Measurements from ENCODE around the gene ACADM. TPM values are rescaled to one million over a fixed set of nuclear protein-coding genes. Genes with fewer than 3 reads are reported as not detected.
"Not testable (repeated sequence)": the region's sequence is repeated elsewhere in the genome, so short reads cannot be mapped to it uniquely, and the experiment has no call there.

The ACADM gene
- total RNA-seq, 1 donor from 2014 or later = 85.1 TPM

DNA sequence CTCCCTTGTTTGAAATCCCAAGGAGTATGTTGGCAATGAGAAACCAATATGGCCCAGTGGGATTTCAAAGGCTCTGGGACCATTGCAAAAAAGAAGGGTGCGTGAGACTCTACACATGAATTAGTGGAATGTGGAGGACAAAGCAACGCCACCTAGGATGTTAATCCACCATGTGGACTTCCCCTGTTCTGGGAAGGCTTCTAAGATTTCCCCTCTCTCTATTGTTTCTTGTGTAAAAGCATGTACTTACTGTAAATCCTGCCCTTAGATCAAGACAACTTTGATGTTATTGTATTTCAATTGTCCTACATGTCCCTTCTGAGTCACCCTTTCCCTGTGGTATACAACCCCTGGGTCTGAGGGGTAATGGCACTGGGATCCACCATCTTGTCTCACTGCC lies 4.7 kb upstream of the ACADM start:
- DNase-seq (ENCODE audit: low spot score) = peak; percentile 31
- Histone ChIP-seq H3F3A (ENCODE audit: low read depth) (peaks cover 25% of the 10 kb centered on the region), H3K4me3 (no peak overlapping the region), H4K20me1 (ENCODE audit: low read depth) (no peaks in the 10 kb centered on the region), H3K79me2 (ENCODE audit: low read depth) (peaks cover under 1% of the 10 kb centered on the region), H3K9ac (no peak overlapping the region), H3K36me3 (no peaks in the 10 kb centered on the region), H3K27me3 (no peaks in the 10 kb centered on the region), H3K4me1 (peaks cover 18% of the 10 kb centered on the region), H3K9me3 (ENCODE audit: low read depth) (no peaks in the 10 kb centered on the region), H2AFZ (replicated peaks) (peak overlapping the region; percentile 73), H3K27ac (no peak overlapping the region), H3K4me2 (no peak overlapping the region)
- H3K27me3 Mint-ChIP-seq (ENCODE audit: insufficient read depth, low read depth) = no peaks in the 10 kb centered on the region
- TF ChIP-seq EZH2phosphoT487 (IDR thresholded peaks at IDR 0.05) = no peak
- no peak for TF ChIP-seq EZH2 (IDR thresholded peaks at IDR 0.05)
- TF ChIP-seq, protein P1, sequence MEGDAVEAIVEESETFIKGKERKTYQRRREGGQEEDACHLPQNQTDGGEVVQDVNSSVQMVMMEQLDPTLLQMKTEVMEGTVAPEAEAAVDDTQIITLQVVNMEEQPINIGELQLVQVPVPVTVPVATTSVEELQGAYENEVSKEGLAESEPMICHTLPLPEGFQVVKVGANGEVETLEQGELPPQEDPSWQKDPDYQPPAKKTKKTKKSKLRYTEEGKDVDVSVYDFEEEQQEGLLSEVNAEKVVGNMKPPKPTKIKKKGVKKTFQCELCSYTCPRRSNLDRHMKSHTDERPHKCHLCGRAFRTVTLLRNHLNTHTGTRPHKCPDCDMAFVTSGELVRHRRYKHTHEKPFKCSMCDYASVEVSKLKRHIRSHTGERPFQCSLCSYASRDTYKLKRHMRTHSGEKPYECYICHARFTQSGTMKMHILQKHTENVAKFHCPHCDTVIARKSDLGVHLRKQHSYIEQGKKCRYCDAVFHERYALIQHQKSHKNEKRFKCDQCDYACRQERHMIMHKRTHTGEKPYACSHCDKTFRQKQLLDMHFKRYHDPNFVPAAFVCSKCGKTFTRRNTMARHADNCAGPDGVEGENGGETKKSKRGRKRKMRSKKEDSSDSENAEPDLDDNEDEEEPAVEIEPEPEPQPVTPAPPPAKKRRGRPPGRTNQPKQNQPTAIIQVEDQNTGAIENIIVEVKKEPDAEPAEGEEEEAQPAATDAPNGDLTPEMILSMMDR (IDR thresholded peaks at IDR 0.05) = no peak
- no peak overlapping the region for H3K27ac Mint-ChIP-seq
- no peaks in the 10 kb centered on the region for H3K9me3 Mint-ChIP-seq
- H3K36me3 Mint-ChIP-seq = no peaks in the 10 kb centered on the region
- H3K4me1 Mint-ChIP-seq = peaks cover 11% of the 10 kb centered on the region
- H3K4me3 Mint-ChIP-seq = no peak overlapping the region

DNA sequence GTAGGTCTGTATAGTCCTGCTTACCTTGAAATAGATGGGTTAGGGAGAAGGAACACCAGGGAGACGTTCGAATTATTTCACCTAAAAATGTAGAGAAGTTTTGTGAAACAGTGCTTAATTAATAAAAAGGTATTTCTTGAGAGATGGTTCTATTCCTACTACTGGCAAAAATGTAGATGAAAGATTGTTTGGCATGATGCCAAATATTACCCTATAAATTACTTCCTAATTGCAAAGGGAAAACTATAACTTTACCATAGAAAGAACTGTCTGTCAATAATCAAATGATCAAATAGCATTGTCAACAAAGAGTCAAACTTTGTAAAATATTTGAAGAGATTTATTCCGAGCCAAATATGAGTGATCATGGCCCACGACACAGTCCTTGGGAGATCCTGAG lies 4.2 kb upstream of the ACADM start:
- Histone ChIP-seq H3K9me3 (ENCODE audit: low read depth) (no peaks in the 10 kb centered on the region), H3K4me3 (no peak overlapping the region), H3K4me1 (peaks cover 18% of the 10 kb centered on the region), H4K20me1 (ENCODE audit: low read depth) (no peaks in the 10 kb centered on the region), H3F3A (ENCODE audit: low read depth) (peaks cover 30% of the 10 kb centered on the region), H3K27me3 (no peaks in the 10 kb centered on the region), H3K36me3 (no peaks in the 10 kb centered on the region), H2AFZ (replicated peaks) (peak overlapping the region; percentile 73), H3K9ac (no peak overlapping the region), H3K27ac (no peak overlapping the region), H3K4me2 (no peak overlapping the region), H3K79me2 (ENCODE audit: low read depth) (peaks cover 6% of the 10 kb centered on the region)
- no peak for DNase-seq (ENCODE audit: low spot score)
- no peak overlapping the region for H3K27ac Mint-ChIP-seq
- H3K4me3 Mint-ChIP-seq = no peak overlapping the region
- no peaks in the 10 kb centered on the region for H3K27me3 Mint-ChIP-seq (ENCODE audit: insufficient read depth, low read depth)
- H3K9me3 Mint-ChIP-seq = no peaks in the 10 kb centered on the region
- H3K36me3 Mint-ChIP-seq = no peaks in the 10 kb centered on the region
- peaks cover 12% of the 10 kb centered on the region for H3K4me1 Mint-ChIP-seq
- no peak for TF ChIP-seq EZH2 (IDR thresholded peaks at IDR 0.05)
- TF ChIP-seq, protein P1 (IDR thresholded peaks at IDR 0.05) = no peak
- no peak for TF ChIP-seq EZH2phosphoT487 (IDR thresholded peaks at IDR 0.05)

DNA sequence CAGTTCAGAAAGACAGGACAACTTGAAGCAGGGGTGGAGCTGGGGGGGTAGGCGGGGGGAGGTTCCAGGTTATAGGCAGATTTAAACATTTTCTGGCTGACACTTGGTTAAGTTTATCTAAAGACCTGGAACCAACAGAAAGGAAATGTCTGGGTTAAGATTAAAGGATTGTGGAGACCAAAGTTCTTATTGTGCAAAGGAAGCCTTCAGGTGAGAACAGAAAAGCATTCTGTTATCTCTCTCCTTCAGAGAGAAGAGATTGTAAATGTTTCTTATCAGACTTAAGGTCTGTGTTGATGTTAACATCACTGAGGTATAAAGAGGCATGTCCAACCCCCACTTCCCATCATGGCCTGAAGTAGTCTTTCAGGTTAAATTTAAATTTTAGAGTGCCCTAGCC lies 3.7 kb upstream of the ACADM start:
- H3K4me3 ChIP-seq = no peak overlapping the region
- no peaks in the 10 kb centered on the region for H3K9me3 ChIP-seq (ENCODE audit: low read depth)
- H3K36me3 Mint-ChIP-seq = no peaks in the 10 kb centered on the region
- H3K4me2 ChIP-seq = no peak overlapping the region
- peaks cover 17% of the 10 kb centered on the region for H3K4me1 Mint-ChIP-seq
- no peak for DNase-seq (ENCODE audit: low spot score)
- H2AFZ ChIP-seq (replicated peaks) = no peak overlapping the region
- no peak for TF ChIP-seq EZH2phosphoT487 (IDR thresholded peaks at IDR 0.05)
- TF ChIP-seq, protein P1 (IDR thresholded peaks at IDR 0.05) = no peak
- no peak for TF ChIP-seq EZH2 (IDR thresholded peaks at IDR 0.05)
- peaks cover 11% of the 10 kb centered on the region for H3K79me2 ChIP-seq (ENCODE audit: low read depth)
- H3K27me3 Mint-ChIP-seq (ENCODE audit: insufficient read depth, low read depth) = no peaks in the 10 kb centered on the region
- H4K20me1 ChIP-seq (ENCODE audit: low read depth) = no peaks in the 10 kb centered on the region
- no peak overlapping the region for H3K4me3 Mint-ChIP-seq
- H3K27me3 ChIP-seq = no peaks in the 10 kb centered on the region
- H3K27ac ChIP-seq = no peak overlapping the region
- no peaks in the 10 kb centered on the region for H3K36me3 ChIP-seq
- H3K9ac ChIP-seq = no peak overlapping the region
- peaks cover 18% of the 10 kb centered on the region for H3K4me1 ChIP-seq
- H3F3A ChIP-seq (ENCODE audit: low read depth) = peaks cover 30% of the 10 kb centered on the region
- no peaks in the 10 kb centered on the region for H3K9me3 Mint-ChIP-seq
- H3K27ac Mint-ChIP-seq = no peak overlapping the region

DNA sequence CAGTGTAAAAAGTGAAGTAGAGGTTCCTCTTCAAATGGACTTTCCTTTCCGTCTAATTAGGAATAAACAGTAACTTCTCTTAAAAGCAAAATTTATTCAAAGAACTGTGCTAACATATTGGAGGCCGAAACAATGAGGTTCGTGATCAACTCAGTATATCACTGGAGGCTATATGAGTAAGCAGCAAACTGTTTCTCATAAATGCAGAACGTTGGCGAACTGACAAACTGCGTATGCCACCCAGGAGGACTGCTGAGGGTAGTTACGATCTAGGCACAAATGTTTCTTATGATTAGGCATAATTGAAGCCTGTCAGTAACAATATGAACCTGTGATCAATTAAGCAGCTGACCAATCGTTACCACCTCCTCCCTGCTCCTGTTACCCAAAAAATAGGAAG lies 2.3 kb upstream of the ACADM start:
- H3K4me1 Mint-ChIP-seq = peaks cover 26% of the 10 kb centered on the region
- not testable (repeated sequence) for H3K36me3 ChIP-seq; H3K27ac Mint-ChIP-seq; H3K27me3 ChIP-seq; H3K9me3 ChIP-seq (ENCODE audit: low read depth); H3K4me3 ChIP-seq; H3K4me3 Mint-ChIP-seq; DNase-seq (ENCODE audit: low spot score); H3K36me3 Mint-ChIP-seq; H3K4me2 ChIP-seq; H2AFZ ChIP-seq (replicated peaks); H3K27ac ChIP-seq; H4K20me1 ChIP-seq (ENCODE audit: low read depth); H3K9ac ChIP-seq; H3K27me3 Mint-ChIP-seq (ENCODE audit: insufficient read depth, low read depth); H3K9me3 Mint-ChIP-seq
- peaks cover 25% of the 10 kb centered on the region for H3K79me2 ChIP-seq (ENCODE audit: low read depth)
- H3F3A ChIP-seq (ENCODE audit: low read depth) = peaks cover 30% of the 10 kb centered on the region
- H3K4me1 ChIP-seq = peaks cover 18% of the 10 kb centered on the region

All from neural progenitor cell (in vitro differentiated cells).